IPS-NIHi7 (cell line): ENCODE results near the gene KIRREL3.

Experiments
- DNase-seq: peaks from one replicate; pipeline ENCODE4 v3.0.0; 2012; ENCODE audit warnings: mixed read lengths; ENCODE audit errors: extremely low spot score

The KIRREL3 gene

DNA sequence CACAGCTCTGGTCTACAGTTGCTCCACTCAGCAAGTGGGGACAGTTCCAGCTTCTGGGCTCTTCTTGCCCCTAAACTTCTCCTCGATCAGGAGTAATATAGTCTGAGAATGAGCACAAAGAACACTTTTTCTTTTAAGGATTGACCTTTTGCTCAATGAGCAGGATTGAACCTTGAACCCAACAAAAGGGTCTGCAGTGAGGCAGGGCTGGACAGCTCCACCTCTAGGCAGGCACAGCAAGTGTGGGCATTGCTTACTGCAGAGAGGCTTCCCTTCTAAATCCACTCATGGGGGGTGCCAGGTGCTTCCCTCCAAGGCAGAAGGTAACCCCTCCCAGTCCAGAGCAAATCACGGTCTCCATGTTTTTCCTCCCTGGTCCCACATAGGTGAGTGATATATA is 365.6 kb downstream of the KIRREL3 start:
- peak; percentile 33 for DNase-seq

DNA sequence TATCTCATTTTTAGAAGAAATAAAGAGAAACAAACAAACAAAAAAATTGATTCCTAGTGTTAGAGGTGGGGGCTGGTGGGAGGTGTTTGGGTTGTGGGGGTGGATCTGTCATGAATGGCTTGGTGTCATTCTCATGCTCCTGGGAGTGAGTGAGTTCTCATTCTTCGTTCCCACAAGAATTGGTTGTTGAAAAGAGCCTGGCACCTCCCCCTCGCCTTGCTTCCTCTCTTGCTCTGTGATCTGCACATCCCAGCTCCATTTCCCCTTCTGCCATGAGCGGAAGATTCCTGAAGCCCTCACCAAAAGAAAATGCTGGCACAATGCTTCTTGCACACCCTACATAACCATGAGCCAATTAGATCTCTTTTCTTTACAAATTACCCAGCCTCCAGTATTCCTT is 367.2 kb downstream of the KIRREL3 start:
- DNase-seq, result no peak

DNA sequence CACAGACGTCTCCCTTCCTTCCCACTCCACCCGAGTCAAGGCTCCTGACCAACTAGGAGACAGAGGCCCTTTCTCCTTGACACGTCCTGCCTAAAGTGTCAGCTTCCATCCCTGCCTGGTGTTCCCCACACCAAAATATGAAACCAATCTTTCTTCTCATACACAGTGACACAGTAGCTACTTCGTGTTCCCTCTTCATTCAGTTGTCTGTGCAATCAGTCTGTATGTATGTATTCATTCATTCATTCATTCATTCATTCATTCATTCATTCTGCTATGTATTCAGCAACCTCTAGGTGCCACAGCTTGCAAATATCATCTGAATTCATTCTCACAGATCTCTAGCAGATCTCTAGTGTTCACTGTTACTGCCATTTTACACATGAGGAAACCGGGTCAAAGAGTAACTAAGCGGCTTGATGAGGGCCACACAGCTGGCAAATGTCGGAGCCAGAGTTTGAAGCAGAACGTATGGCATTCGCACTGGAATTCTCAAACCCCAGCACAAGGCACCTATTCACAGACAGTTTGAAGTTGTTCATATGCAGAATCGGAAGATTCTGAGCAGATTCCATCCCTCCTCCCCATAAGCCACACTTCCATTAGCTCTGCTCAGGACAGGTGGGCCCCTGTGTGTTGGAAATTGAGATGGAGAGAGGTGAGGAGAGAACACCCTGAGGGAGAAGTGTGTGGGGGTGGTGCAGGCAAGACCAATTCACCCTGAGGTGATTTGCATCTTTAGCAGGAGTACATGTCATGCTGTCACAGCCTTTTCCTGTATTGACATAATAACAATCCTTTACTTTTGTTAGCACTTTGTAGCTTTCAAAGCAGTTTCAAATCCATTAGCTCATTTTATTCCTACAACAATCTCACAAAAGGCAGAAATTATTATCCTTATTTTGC is 369.4 kb downstream of the KIRREL3 start:
- DNase-seq, result no peak

DNA sequence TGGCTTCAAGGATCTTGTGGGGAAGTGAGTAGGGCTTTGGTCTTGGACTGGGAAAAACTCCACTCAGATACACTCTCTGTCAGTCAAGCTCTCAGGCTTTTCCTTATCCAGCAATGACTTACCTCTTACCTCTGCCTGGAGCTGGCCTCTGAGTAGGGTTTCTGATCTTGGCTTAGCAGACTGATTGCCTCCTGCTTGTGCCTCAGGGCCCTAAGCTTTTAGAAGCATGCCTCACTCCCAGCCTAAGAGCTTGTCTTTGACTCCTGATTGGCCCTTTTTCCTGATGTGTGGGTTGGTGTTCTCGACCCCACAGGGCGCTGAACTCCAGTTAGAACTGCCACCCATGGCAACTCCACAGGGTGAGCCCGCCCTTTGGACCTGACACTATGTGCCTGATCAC is 370.1 kb downstream of the KIRREL3 start:
- no peak for DNase-seq

DNA sequence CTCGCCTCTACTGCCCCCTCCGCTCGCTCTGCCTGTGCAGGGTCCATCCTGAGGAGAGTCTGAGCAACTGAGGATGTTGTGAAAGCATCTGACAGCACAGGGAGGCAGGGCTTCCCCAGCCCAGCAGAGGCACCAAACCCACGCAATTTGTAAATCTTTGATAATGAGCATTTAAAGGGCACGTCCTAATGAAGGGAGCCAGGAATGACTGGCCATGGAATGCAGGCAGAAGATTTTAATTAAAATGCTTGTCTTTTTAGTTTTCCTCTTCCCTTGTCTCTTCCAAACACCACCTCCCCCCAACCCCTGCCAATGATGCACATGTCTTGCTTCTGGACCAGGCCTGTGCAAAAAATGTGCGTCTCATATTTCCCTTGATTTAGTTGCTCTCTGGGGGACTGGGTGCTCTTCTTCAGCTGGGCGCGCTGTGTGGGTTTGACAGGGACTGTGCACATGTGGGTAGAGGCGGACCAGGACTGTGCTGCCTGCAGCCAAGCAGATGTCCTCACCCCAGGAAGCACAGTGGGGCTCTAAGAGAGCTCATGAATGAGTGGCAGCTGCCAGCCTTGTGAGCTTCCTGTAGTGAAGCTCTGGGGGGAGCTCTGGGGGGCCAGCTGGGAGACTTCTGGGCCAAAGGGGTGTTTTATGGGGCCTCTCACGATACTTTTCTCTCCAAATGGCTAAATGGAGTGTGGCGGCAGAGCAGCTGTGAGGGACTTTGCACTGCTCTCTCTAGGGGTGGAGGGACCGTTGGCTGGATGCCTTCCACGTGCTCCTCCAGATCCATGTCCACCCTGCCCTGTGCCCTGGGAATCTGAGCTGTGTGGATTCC is 371.6 kb downstream of the KIRREL3 start:
- peak; percentile 45 for DNase-seq

DNA sequence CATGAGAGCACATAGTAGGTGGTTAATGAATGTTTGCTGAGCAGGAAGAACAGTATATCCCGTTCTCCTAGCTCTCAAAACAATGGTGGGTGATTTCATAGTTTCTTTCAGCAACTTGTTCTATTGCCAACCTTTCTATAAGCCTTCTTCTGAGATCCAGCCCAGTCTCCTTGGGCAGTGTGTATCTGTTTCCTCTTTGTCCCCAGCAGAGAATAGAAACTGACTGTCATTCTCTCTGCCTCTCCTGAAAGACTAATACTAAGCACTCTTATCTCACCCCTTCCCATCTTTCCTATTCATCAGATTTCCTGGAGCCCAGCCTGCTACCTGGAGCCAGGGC is 372.1 kb downstream of the KIRREL3 start:
- DNase-seq, result no peak

DNA sequence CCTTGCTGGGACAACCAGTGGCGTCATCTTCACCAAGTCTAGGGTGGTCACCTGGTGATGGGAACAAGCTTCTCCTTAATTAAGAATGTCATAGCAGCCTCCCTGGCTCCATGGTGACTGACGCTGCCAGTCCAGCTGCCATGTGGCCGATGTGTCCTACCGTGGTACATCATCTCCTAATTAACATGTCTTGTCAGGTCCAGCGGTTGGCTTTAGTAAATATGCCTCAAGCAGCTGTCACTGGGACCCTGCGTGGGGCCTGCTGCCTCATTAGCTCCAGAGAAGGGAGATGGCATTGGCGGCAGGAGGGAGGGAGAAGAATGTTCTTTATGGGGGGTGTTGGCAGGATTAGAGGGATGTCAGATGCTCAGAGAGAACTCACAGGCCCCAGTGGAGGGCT is 373.1 kb downstream of the KIRREL3 start:
- no peak for DNase-seq

DNA sequence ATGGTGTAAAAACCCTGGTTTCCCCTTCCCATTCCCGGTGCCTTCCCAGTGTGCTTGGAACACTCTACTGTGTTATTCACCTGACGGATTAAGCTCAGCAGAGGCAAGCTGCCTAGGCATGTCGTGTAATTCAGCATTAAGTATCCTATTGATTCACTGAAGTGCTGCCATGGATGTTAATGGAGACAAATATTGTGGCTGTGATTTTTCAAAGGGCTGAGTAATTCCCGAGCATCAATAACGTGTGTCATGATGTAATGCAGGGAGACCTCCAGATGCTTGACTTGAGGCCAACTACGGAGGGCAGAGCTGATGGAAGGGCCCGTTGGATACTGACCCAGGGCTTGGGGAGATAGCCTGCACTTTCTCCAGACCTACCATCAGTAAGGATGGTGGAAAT is 376.1 kb downstream of the KIRREL3 start:
- no peak for DNase-seq

DNA sequence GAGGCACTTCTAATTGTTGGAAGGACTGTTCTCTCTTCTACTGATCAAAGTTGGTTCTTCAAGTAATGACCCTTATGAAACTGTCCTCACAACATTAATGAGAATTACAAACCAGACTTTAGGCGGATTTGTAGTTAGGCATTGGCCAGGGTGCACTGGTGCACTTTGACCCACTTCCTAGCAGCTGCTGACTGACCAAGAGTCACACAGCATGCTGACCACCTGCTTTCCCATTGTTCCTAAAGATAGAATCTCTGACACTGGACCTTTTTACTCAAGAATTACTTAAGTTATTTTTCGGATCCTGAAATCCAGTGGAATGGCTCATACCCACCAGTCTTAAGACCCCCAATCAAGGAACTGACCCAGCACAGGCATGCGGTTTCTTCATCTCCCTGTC is 381.1 kb downstream of the KIRREL3 start:
- DNase-seq, result no peak

DNA sequence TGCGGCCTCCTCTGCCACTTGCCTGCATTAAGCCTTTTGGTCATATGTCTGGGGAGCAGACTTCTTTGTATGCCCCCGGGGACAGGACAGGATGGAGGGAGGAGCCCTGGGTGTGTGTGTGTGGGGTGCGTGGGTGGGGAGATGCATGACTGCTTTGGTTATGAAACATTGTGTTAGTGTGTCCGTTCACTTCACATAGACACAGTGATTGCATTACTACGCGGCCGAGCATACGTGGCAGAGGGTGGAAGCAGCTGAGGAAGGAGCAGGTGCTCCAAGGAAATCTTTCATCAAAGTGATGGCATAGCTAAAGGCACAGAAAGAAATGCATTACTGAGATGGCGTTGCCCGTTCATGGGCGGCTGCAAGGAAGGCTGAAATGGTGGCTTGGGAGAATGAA is 384.7 kb downstream of the KIRREL3 start:
- no peak for DNase-seq

DNA sequence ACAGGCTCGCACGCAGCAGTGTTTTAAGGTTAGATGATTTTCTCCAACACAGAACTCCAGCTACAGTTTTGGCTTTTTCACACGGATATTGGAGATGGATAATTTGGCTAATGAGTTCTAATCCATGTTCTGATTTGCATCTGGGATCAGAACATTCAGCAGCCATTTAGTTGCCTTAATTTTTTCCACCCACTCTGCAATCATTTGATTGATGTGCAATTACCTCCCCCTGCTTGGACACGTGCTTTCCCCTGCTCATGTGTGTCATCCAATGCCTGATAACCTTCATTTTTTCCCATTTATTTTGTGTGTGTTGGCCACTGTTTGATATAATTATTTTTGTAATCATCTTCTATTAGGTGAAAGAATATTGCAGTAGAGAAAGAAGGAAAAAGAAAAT is 387.3 kb downstream of the KIRREL3 start:
- DNase-seq, result no peak

DNA sequence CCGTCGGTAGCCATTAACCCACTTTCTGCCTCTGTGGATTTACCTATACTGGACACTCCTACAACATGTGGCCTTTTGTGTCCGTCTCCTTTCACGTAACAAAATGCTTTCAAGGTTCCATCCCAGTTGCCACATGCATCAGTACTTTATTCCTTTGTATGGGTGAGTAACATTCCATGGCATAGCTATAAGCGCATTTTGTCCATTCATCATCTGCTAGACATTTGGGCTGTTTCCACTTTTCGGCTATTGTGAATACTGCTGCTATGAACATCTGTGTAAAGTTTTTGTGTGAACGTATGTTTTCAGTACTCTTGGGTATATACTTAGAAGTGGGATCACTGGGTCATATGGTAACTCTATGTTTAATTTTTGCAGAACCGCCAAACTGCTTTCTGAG is 387.9 kb downstream of the KIRREL3 start:
- DNase-seq, result no peak

DNA sequence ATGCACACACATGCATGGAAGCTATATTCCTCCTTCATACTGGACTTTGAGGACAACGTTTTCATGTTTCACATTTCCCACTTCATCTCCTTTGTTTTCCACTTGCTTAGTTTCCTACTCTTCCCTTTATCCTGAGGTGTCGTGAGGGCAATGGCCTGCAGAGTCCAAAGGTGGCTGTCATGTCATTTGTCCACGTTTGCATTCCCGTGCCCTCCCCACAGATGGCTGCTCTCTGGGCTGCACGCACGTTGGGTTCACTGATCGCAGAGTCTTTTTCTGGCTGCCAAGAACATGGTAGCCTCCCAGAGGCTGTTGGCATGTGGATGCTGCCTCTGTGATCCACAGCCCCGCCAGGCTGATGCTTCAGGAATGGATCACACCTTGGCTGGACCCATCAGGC is 389.1 kb downstream of the KIRREL3 start:
- DNase-seq, result no peak

DNA sequence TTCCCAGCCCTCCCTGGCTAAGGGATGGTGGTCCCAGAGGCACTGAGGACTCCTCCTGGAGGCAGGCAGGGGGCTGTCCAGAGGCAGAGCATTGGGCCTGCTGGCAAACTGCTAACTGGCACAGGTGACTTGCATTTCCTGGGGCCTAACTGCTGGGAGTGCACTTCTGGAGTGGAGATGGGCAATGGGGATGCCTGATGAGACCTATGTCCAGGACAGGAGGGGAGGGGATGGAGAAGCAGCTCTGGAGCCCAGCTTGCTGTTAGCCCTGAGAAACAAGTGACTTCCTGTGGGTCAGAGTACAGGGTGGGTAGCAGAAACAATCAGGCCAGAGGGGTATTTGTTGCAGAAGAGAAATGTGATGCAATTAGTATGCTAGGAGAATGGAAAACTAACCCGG is 391.9 kb downstream of the KIRREL3 start:
- no peak for DNase-seq

DNA sequence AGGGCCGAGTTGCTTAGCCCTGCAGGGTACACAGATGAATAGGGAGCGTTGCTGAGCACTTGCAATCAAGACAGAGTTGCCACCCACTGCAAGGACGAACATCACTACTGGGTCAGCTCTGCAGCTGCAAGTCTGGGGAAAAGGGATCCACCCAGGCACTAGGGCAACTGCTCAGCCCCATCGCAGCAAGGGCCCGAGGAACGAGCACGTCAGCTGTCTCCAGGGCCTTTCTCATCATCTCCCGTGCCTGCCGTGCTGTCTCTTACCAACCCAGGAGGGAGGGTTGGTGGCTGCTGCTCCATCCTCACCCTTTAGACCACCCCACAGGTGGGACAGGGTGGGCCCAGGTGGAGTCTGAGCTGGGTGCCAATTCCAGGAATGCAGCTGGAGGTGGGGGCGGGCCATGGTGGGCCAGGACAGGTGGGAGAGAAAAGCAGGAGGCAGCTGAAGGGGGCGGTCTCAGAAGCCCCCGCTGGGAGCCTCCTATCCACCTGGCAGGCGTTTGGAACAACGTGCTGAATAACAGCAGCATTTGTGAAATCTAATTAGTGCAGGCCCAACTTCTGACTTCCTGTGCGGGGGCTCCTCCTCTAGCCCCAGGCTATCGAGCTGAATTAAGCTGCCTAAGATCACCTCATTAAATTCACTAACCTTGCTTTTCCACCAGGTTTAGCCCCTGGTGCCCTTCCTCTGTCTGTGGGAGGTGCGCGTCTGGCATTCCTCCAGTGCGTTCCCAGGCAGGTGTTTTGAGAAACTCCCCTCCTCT is 392.6 kb downstream of the KIRREL3 start:
- DNase-seq, result peak; percentile 36

DNA sequence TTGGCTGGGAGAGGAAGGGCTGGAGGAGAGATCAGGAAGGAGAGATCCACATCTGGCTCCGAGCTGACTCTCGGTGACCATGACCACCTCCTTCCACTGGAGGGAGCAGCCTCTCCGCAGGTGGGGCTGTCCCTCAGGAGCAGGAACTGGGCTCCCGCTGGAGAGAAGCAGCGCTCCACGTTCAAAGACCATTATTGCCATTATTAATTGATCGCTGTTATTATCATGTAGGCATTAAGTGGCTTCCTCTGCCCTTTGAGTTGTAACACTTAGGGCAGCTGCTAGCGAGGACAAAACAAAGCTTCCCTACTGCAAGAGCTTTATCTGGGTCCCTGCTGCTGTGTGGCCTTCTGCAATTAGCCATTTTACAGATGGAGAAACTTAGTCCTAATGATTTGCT is 393.2 kb downstream of the KIRREL3 start:
- peak; percentile 87 for DNase-seq

DNA sequence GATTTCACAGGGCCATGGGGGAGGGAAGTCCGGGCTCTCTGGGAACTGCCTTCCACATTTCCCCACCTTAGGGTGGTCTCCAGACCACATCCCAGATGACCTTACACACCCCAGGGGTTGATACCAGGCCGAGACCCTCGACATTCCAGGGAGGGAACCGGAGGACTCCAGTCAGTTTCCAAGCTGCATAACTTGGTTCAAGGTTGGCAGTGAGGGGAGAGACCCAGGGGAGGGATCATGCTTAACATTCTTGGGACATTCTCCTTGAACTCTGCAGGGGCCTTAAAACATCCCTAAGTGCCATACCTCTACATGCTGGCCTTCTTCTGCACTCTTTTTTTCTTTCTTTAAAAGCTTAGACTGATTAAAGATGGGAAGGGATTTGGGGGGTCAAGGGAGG is 394.1 kb downstream of the KIRREL3 start:
- no peak for DNase-seq

DNA sequence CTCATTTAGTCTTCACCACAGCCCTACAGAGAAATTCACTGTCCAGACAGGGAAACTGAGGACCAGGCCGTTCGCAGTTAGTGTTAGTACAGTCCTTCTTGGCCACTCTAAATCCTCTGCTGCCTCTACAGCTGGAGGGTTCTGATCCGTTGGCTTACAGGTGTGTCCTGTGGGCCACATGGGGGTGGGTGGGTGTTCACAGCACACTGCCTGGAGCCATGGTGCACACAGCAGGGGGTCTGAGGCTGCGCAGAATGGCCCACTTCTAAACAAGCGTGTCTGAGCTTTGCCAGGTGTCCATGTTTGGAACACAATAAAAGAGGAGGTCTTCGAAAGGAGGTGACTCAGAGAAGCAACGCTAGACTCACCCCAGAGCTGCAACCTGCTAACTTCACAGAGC is 396.1 kb downstream of the KIRREL3 start:
- DNase-seq, result no peak

DNA sequence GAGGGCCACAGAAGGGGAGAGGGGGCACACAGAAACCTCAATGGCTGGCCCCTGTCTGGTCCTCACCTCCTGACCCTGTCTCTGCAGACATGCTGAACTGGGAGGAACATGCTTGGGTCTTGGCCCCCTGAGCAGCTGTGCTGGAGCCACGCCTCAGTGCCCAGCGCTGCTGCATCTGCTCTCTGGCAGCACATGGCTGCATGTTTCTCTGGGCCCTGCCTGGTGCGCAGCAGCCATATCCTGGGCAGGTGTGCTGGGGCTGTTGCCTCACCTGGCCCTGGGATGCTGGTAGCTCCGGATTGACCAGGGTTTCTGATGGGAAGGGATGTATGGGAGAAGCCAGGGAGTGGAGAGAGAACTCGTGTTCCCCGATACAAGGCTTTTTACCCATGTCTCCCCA is 397.1 kb downstream of the KIRREL3 start:
- no peak for DNase-seq

DNA sequence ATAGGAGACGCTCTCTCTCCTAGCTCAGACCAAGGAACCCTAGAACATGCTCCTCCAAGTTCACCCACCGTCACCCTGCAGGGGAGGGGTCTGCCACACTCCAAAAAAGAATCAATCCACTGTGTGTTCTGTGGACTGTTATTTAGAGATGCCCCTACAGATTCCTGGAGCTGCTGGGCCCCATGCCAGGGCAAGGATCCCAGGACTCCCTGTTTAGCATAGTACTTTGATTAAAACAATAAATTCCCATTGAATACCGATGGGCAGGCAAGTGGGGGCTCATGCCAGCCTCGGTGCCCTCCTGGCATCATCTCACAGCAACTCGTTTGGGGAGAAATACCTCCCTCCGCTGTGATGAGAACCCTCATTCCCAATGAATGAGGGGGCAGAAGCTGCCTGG is 397.6 kb downstream of the KIRREL3 start:
- no peak for DNase-seq

DNA sequence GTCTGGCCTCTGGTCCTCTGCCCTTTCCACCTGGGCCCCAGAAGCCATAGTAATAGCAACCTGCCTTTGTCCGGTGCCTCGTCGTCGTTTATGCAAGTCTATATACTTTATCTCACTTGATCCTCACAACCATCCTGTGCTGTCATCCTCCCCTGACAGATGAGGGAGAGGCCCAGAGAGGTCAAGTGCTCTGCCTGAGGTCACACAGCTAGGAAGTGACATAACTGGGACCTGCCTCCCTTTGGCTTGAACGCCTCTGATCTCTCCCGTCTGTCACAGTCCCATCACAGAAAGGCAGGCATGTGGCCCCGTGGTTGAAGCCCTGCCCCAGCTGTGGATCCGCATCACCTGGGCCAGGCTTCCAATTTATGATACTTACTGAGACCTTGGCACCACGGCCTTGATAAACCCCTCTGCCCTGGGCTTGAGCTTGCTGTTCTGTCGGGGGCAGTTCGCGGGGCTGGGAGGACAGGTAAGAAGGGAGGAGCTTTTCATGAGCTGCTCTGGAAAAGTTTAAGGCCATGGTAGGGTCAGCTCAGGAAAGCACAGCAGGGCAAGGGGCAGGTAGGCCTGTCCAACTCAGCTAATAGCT is 398.1 kb downstream of the KIRREL3 start:
- no peak for DNase-seq
